Endometrium (tissue), 2 donors: ENCODE data around the gene TRO.

Source experiments
- FAIRE-seq: peaks from 2 replicates; lab custom pipeline; 2012; peaks lifted over from hg19 to GRCh38; lab: Jason Lieb, UNC
- donor health status: control.
- donor health status: control.

TRO gene

GRCh38 chrX:54964766-54965497, 44.3 kb downstream of the TRO start:
- no peak for FAIRE-seq

DNA sequence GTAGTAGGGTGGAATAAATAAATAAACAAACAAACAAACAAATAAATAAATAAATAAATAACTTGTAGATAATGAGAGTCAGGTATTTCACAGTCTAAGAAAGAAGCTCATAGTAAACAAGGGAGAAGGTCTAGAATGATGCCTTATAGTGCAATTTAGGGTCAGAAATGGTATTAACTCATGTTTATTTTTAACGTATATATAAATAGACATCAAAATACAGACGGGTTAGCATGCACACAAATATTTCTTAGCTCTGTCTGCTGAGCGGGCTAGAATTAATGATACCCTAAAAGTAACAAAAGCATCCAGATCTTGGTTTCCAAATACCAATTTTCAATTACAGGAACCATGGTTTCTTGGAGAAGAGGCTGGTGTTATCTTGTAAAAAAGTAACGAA, 56.8 kb downstream of the TRO start:
- no peak for FAIRE-seq

DNA sequence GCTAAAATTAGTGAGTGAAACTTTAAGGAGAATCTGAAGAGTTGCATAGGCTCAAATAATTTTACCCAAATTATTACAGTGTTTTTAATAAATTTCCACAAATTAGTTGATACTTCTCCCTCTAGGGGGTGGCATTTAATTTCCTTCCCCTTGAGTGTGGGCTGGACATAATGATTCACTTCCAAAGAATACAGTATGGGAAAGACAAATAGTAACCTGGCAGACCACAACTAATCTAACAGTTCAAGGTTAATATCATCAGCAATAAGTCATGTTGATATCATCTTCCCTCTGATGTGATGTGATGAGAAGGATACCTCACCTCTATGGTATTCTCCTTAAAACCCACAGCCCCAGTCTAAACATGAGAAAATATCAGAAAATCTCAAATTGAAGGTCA, 57.8 kb downstream of the TRO start:
- FAIRE-seq = no peak

DNA sequence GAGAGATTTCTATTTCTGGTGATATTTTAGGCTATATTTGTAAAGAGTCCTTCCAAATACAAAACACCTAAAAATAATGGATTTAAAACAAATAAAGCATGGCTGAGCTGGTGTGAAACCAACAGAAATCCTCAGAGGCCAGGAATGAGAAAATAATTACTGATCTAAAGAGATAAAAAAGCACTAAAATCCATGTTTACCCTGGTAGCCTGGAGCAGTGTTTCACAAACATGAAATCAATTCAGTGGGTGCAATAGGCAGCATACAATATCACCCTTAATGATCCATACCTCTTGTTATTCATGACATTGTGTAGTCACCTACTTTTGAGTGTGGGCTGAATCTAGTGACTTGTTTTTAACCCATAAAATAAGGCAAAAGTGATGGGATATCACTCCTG, 58.8 kb downstream of the TRO start:
- no peak for FAIRE-seq

DNA sequence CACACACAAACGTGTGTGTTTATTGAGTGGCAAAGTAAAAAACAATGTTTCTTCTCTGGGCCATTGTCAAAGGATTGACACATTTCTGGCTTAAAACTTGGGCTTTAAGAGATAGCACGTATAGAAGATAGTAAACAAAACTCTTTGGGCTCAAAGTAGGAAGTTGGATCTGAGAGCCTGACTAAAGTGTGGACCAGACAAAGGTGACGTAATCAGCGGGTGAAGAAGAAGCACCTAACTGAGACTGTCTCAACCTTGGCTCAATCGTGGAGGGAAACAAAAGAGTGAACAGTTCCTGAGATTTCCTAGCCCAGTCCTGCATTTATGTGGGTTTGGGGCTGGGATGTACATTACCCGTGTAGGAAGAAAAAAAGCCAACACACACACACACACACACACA, 59.7 kb downstream of the TRO start:
- no peak for FAIRE-seq
